Natural killer cell (primary cell): ENCODE data around the gene SLC25A1. TPM values are rescaled to one million over a fixed set of nuclear protein-coding genes. Genes with fewer than 3 reads are reported as not detected.

Source experiments
- ATAC-seq, 3 donors: fragments of 150-1000 bp in 2 of 3; fragments of 200-7000 bp in 1 of 3; cut with Tn5 transposase; 1 replicate in 1 of 3; 2 replicates in 2 of 3; pipeline ENCODE4 v1.10.0; 2021; ENCODE audit warnings: mild to moderate bottlenecking in 2 of 3, moderate library complexity in 2 of 3
- DNase-seq, 2 donors: peaks; one replicate each; pipeline versions ENCODE4 v3.0.0 to v3.0.0-alpha.2; 2013 to 2021; ENCODE audit warnings: mixed read lengths in 1 of 2
- H3K27ac ChIP-seq: one replicate; pipeline ENCODE4 v1.5.1; 2013; ENCODE audit warnings: mild to moderate bottlenecking, low read length
- H3K27me3 ChIP-seq: one replicate; pipeline ENCODE4 v1.6.1; 2013; ENCODE audit warnings: low read length; ENCODE audit not compliant: control insufficient read depth, insufficient read depth
- H3K36me3 ChIP-seq: one replicate; pipeline ENCODE4 v1.6.1; 2013; ENCODE audit warnings: low read length; ENCODE audit not compliant: control insufficient read depth, insufficient read depth
- H3K4me1 ChIP-seq: one replicate; pipeline ENCODE4 v1.6.1; 2013; ENCODE audit warnings: low read length; ENCODE audit not compliant: control insufficient read depth, insufficient read depth
- H3K4me3 ChIP-seq: one replicate; pipeline ENCODE4 v1.5.1; 2013; ENCODE audit warnings: low read length
- H3K9me3 ChIP-seq: one replicate; pipeline ENCODE4 v1.6.1; 2013; ENCODE audit warnings: low read length; ENCODE audit not compliant: control insufficient read depth, insufficient read depth
- H3K27ac Mint-ChIP-seq, 2 donors: one replicate each; pipeline ENCODE4 v1.8.0; 2022; ENCODE audit warnings: mild to moderate bottlenecking in 2 of 2, mixed read lengths in 2 of 2, moderate library complexity in 1 of 2
- H3K27me3 Mint-ChIP-seq, 2 donors: one replicate each; pipeline ENCODE4 v1.8.0; 2022; ENCODE audit warnings: low read depth in 2 of 2, mixed read lengths in 2 of 2
- H3K36me3 Mint-ChIP-seq: one replicate; pipeline ENCODE4 v1.8.0; 2022; ENCODE audit warnings: mixed read lengths
- H3K4me1 Mint-ChIP-seq, 2 donors: one replicate each; pipeline ENCODE4 v1.8.0; 2022; ENCODE audit warnings: mixed read lengths in 2 of 2
- H3K4me3 Mint-ChIP-seq: one replicate; pipeline ENCODE4 v1.8.0; 2022; ENCODE audit warnings: mild to moderate bottlenecking, moderate library complexity, mixed read lengths
- H3K9me3 Mint-ChIP-seq, 2 donors: one replicate each; pipeline ENCODE4 v1.8.0; 2022; ENCODE audit warnings: mixed read lengths in 2 of 2
- CTCF ChIP-seq: fragments of 200-600 bp; IDR thresholded peaks from one replicate; pipeline ENCODE4 v1.8.0; 2022; ENCODE audit warnings: antibody characterized with exemption
- WGBS: methylation state at CpG from one replicate; pipeline ENCODE4 v1.1.7; 2013; ENCODE audit warnings: missing lambda C conversion rate; ENCODE audit not compliant: insufficient coverage; 5-methylcytosine and 5-hydroxymethylcytosine counted together
- intact Hi-C: fragments of 100-400 bp; cut with micrococcal nuclease; formaldehyde crosslinking; loops from one replicate; pipeline ENCODE4 v1.14.2; 2022
- total RNA-seq, 4 donors: library from RNA; stranded (reverse); fragments of 120-200 nt in 1 of 4; gene quantifications; one replicate each; pipeline versions ENCODE4 v1.2.3 to v1.2.4, GENCODE V29; 2013 to 2022

Gene SLC25A1
- total RNA-seq, 3 donors from 2014 or later (not counting 1 experiment from before 2014, with no cell fraction given), result 24.8 to 29.6 (median 26.9) TPM

GRCh38 chr22:19213442-19214077, 35.0 kb upstream of the SLC25A1 start:
- Mint-ChIP-seq H3K27ac (no peak overlapping the region), H3K4me1 (peaks cover 0 to 5% of the 10 kb centered on the region in 2 donors), H3K9me3 (no peaks in the 10 kb centered on the region), H3K36me3 (no peaks in the 10 kb centered on the region), H3K4me3 (no peak overlapping the region), H3K27me3 (peaks cover 13 to 17% of the 10 kb centered on the region in 2 donors)
- Histone ChIP-seq H3K4me3 (no peak overlapping the region), H3K27ac (no peak overlapping the region), H3K9me3 (no peaks in the 10 kb centered on the region), H3K27me3 (no peaks in the 10 kb centered on the region), H3K36me3 (no peaks in the 10 kb centered on the region), H3K4me1 (peaks cover 5% of the 10 kb centered on the region)
- DNase-seq (no peak), ATAC-seq (no peak)
- WGBS, result 74% methylated on average over 7 of the region's 9 CpGs
- TF ChIP-seq CTCF, result no peak
- intact Hi-C loops, result no loop called here

- no peaks in the 10 kb centered on the region for H3K36me3 Mint-ChIP-seq
- intact Hi-C loops, result no loop called here
- no peaks in the 10 kb centered on the region for H3K36me3 ChIP-seq
These were observed 34.5 kb upstream of the SLC25A1 start for GRCh38 chr22:19213001-19213400.

GRCh38 chr22:19212302-19212870, 33.9 kb upstream of the SLC25A1 start:
- Histone ChIP-seq H3K4me1 (peaks cover 5% of the 10 kb centered on the region), H3K27ac (no peak overlapping the region), H3K9me3 (no peaks in the 10 kb centered on the region), H3K27me3 (no peaks in the 10 kb centered on the region), H3K4me3 (no peak overlapping the region), H3K36me3 (no peaks in the 10 kb centered on the region)
- intact Hi-C loops, result no loop called here
- no peak for TF ChIP-seq CTCF
- Mint-ChIP-seq H3K4me3 (no peak overlapping the region), H3K27me3 (peaks cover 13 to 17% of the 10 kb centered on the region in 2 donors), H3K27ac (no peak overlapping the region), H3K9me3 (no peaks in the 10 kb centered on the region), H3K4me1 (no peaks in the 10 kb centered on the region), H3K36me3 (no peaks in the 10 kb centered on the region)
- no peak for ATAC-seq
- 96% methylated on average over 1 of the region's 1 CpG for WGBS
- DNase-seq, result no peak

More at GRCh38 chr22:19213001-19213400, 34.5 kb upstream of the SLC25A1 start:
- H3K27ac ChIP-seq, result no peak overlapping the region
- ATAC-seq, result no peak
- H3K9me3 ChIP-seq, result no peaks in the 10 kb centered on the region
- WGBS, result 92% methylated on average over 1 of the region's 1 CpG
- H3K27ac Mint-ChIP-seq, result no peak overlapping the region
- TF ChIP-seq CTCF, result no peak
- H3K4me3 Mint-ChIP-seq, result no peak overlapping the region
- H3K27me3 Mint-ChIP-seq, result peaks cover 13 to 17% of the 10 kb centered on the region in 2 donors
- no peak for DNase-seq
- H3K27me3 ChIP-seq, result no peaks in the 10 kb centered on the region
- peaks cover 0 to 4% of the 10 kb centered on the region in 2 donors for H3K4me1 Mint-ChIP-seq
- no peaks in the 10 kb centered on the region for H3K9me3 Mint-ChIP-seq
- H3K4me3 ChIP-seq, result no peak overlapping the region
- peaks cover 5% of the 10 kb centered on the region for H3K4me1 ChIP-seq

- Histone ChIP-seq H3K27me3 (no peaks in the 10 kb centered on the region), H3K4me1 (no peaks in the 10 kb centered on the region), H3K36me3 (no peaks in the 10 kb centered on the region), H3K9me3 (no peaks in the 10 kb centered on the region), H3K4me3 (no peak overlapping the region), H3K27ac (no peak overlapping the region)
- intact Hi-C loops, result no loop called here
- no peak overlapping the region for H3K4me3 Mint-ChIP-seq
- no peak for TF ChIP-seq CTCF
- no peaks in the 10 kb centered on the region for H3K9me3 Mint-ChIP-seq
- H3K4me1 Mint-ChIP-seq, result no peaks in the 10 kb centered on the region
- no peak for ATAC-seq
- no peak for DNase-seq
- no peak overlapping the region for H3K27ac Mint-ChIP-seq
- WGBS, result 91% methylated on average over 13 of the region's 14 CpGs
- no peaks in the 10 kb centered on the region for H3K36me3 Mint-ChIP-seq
- H3K27me3 Mint-ChIP-seq, result peaks cover 13 to 15% of the 10 kb centered on the region in 2 donors
These were observed 31.7 kb upstream of the SLC25A1 start for GRCh38 chr22:19210188-19210587.
